Activated T-helper 2 cell treated with anti-CD3 and anti-CD28 coated beads, Interferon-gamma antibody, Interleukin-2, Interleukin-4, amounts not matched to agents 10 μg/mL and 5 μg/mL and 100 μg/mL, durations not matched to agents 14 hours and 24 hours and 36 hours (primary cell): ENCODE data around the gene WDR93. TPM values are rescaled to one million over a fixed set of nuclear protein-coding genes. Genes with fewer than 3 reads are reported as not detected.

Source experiments
- DNase-seq: peaks from one replicate; pipeline ENCODE4 v3.0.0; 2021; ENCODE audit warnings: low spot score
- H3K27ac Mint-ChIP-seq: one replicate; pipeline ENCODE4 v1.8.0; 2021; ENCODE audit warnings: mixed read lengths
- H3K27me3 Mint-ChIP-seq: one replicate; pipeline ENCODE4 v1.8.0; 2021; ENCODE audit warnings: low read depth, mixed read lengths
- H3K36me3 Mint-ChIP-seq: one replicate; pipeline ENCODE4 v1.8.0; 2021; ENCODE audit warnings: low read depth, mixed read lengths
- H3K4me1 Mint-ChIP-seq: one replicate; pipeline ENCODE4 v1.8.0; 2021; ENCODE audit warnings: low read depth, mixed read lengths
- H3K4me3 Mint-ChIP-seq: one replicate; pipeline ENCODE4 v1.8.0; 2021; ENCODE audit warnings: low read depth, mild to moderate bottlenecking, moderate library complexity, mixed read lengths
- H3K9me3 Mint-ChIP-seq: one replicate; pipeline ENCODE4 v1.8.0; 2021; ENCODE audit warnings: mixed read lengths
- intact Hi-C: fragments of 100-400 bp; cut with micrococcal nuclease; formaldehyde crosslinking; loops from one replicate; pipeline ENCODE4 v1.15.1; 2023
- total RNA-seq: library from RNA; stranded (reverse); gene quantifications from 2 replicates; pipeline ENCODE4 v1.2.3, GENCODE V29; 2022

WDR93 gene
- total RNA-seq, 1 donor from 2014 or later: not detected

DNA sequence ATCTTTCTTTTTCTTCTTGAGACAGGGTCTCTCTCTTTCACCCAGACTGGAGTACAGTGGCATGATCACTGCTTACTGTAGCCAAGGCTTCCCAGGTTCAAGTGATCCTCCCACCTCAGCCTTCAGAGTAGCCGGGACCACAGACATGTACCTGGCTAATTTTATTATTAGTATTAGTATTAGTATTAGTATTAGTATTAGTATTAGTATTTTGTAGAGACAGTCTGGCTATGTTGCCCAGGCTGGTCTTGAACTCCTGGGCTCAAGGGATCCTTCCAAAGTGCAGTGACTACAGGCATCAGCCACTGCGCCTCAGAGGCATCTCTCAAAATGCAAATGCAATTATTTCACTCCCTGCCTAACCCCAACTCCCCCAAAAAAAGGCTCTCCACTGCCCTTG is 37.0 kb upstream of the WDR93 start:
- intact Hi-C loops: no loop called here
- H3K27ac Mint-ChIP-seq: no peak overlapping the region
- DNase-seq: no peak
- peaks cover 36% of the 10 kb centered on the region for H3K27me3 Mint-ChIP-seq
- peaks cover 20% of the 10 kb centered on the region for H3K4me1 Mint-ChIP-seq
- no peak overlapping the region for H3K4me3 Mint-ChIP-seq
- H3K9me3 Mint-ChIP-seq: no peaks in the 10 kb centered on the region
- peaks cover 4% of the 10 kb centered on the region for H3K36me3 Mint-ChIP-seq

- Mint-ChIP-seq H3K4me3 (peak overlapping the region; percentile 71), H3K27me3 (peaks cover 42% of the 10 kb centered on the region)
Observed at GRCh38 chr15:89654301-89654761, 36.3 kb upstream of the WDR93 start.

GRCh38 chr15:89654847-89655805 is 35.5 kb upstream of the WDR93 start, which contains the start of gene KIF7:
Gene KIF7 (minus strand): TSS chr15:89655467. CDS start chr15:89652930, 2,537 bp downstream.
- intact Hi-C loops: no loop called here
- Mint-ChIP-seq H3K4me3 (peak within 1 kb of the TSS; percentile 71), H3K4me1 (peaks cover 25% of the 10 kb centered on the region), H3K9me3 (no peaks in the 10 kb centered on the region), H3K27ac (peak within 1 kb of the TSS; percentile 78), H3K27me3 (peaks cover 47% of the 10 kb centered on the region), H3K36me3 (peaks cover 4% of the 10 kb centered on the region)
- DNase-seq: no peak

More at GRCh38 chr15:89654301-89654761, 36.3 kb upstream of the WDR93 start:
- Mint-ChIP-seq H3K27ac (no peak overlapping the region), H3K4me1 (peaks cover 25% of the 10 kb centered on the region), H3K9me3 (no peaks in the 10 kb centered on the region), H3K36me3 (peaks cover 4% of the 10 kb centered on the region)
- intact Hi-C loops: no loop called here
- no peak for DNase-seq

DNA sequence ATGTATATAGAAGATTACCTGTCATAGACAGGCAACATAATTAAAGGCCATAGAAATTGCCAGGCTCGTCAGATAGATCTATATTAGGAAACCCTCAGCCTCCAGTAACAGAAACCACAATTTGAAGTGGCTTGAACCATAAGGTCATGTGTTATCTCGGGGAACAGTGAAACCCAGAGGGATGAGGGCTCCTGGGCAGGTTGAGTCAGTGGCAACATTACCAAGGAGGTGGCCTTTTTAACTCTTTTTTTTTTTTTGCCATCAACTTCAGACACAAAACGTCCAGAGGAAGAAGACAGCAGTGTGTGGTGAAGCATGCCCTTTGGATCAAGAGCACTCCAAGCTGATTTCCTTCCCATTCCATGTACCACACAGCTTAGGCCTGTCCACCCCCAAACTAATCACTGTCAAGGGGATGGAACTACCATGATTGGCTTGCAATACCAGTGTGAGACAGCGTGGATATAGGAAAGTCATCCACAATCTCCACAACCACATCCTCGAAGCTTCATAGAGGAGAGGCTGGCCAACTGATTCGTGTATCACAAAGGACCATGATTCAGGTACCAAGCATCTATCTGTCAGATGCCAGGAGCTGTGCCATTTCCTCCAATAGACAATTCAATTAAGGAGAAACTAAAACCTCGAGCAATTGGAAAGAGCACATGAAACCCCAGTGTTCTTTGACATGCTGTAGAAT is 34.3 kb upstream of the WDR93 start:
- no peaks in the 10 kb centered on the region for H3K9me3 Mint-ChIP-seq
- H3K4me3 Mint-ChIP-seq: peak overlapping the region; percentile 70
- H3K36me3 Mint-ChIP-seq: peaks cover 4% of the 10 kb centered on the region
- no peak for DNase-seq
- H3K4me1 Mint-ChIP-seq: peaks cover 25% of the 10 kb centered on the region
- intact Hi-C loops: no loop called here
- H3K27me3 Mint-ChIP-seq: peaks cover 56% of the 10 kb centered on the region
- peak overlapping the region; percentile 78 for H3K27ac Mint-ChIP-seq

- Mint-ChIP-seq H3K4me3 (no peak overlapping the region), H3K4me1 (peaks cover 25% of the 10 kb centered on the region), H3K27me3 (peaks cover 61% of the 10 kb centered on the region), H3K9me3 (no peaks in the 10 kb centered on the region), H3K36me3 (peaks cover 4% of the 10 kb centered on the region), H3K27ac (no peak overlapping the region)
- no peak for DNase-seq
- intact Hi-C loops: no loop called here
Observed at GRCh38 chr15:89657686-89658200, 32.9 kb upstream of the WDR93 start.

DNA sequence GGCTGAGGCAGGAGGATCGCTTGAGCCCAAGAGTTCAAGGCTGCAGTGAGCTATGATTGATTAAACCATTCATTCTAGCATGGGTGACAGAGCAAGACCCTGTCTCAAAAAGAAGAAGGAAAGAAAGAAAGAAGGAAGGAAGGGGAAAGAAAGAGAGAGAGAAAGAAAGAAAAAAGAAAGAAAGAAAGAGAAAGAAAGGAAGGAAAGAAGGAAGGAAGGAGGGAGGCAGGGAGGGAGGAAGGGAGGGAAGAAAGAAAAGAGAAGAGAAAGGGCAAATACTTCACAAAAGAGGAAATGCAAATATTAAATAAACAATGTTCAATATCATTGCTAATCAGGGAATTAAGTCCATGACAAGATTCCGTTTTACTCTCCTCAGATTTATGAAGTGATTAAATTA is 31.3 kb upstream of the WDR93 start:
- H3K9me3 Mint-ChIP-seq: no peaks in the 10 kb centered on the region
- H3K36me3 Mint-ChIP-seq: peaks cover 4% of the 10 kb centered on the region
- no peak for DNase-seq
- intact Hi-C loops: no loop called here
- H3K4me1 Mint-ChIP-seq: peaks cover 24% of the 10 kb centered on the region
- no peak overlapping the region for H3K4me3 Mint-ChIP-seq
- H3K27ac Mint-ChIP-seq: no peak overlapping the region
- peaks cover 54% of the 10 kb centered on the region for H3K27me3 Mint-ChIP-seq

DNA sequence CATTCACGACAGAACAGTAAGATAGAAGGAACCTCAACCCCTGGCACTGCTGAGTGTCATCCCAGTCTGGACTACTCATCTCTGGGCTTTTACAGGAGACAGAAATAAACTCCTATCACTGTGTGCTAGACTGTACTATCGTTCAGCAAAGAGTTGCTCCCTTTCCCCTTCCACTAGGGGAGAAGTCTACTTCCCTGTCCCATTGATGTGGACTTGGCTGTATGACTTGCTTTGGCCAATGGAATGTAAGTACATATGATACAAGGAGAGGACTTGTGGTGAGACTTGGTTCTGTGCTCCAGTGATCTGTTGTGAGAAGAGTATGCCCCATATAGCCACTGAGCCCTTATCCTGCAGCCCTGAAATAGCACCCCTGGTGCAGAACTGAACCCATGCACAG is 30.1 kb upstream of the WDR93 start:
- no peak for DNase-seq

GRCh38 chr15:89662893-89663626 is 27.6 kb upstream of the WDR93 start:
- intact Hi-C loops: no loop called here
- no peaks in the 10 kb centered on the region for H3K36me3 Mint-ChIP-seq
- H3K27me3 Mint-ChIP-seq: peaks cover 48% of the 10 kb centered on the region
- peaks cover 5% of the 10 kb centered on the region for H3K4me1 Mint-ChIP-seq
- H3K4me3 Mint-ChIP-seq: no peak overlapping the region
- H3K9me3 Mint-ChIP-seq: no peaks in the 10 kb centered on the region
- H3K27ac Mint-ChIP-seq: no peak overlapping the region
- DNase-seq: no peak

More for the DNA sequence above, 30.1 kb upstream of the WDR93 start:
- Mint-ChIP-seq H3K4me3 (no peak overlapping the region), H3K27me3 (peaks cover 55% of the 10 kb centered on the region), H3K4me1 (peaks cover 18% of the 10 kb centered on the region), H3K27ac (no peak overlapping the region), H3K36me3 (no peaks in the 10 kb centered on the region), H3K9me3 (no peaks in the 10 kb centered on the region)
- intact Hi-C loops: no loop called here

DNA sequence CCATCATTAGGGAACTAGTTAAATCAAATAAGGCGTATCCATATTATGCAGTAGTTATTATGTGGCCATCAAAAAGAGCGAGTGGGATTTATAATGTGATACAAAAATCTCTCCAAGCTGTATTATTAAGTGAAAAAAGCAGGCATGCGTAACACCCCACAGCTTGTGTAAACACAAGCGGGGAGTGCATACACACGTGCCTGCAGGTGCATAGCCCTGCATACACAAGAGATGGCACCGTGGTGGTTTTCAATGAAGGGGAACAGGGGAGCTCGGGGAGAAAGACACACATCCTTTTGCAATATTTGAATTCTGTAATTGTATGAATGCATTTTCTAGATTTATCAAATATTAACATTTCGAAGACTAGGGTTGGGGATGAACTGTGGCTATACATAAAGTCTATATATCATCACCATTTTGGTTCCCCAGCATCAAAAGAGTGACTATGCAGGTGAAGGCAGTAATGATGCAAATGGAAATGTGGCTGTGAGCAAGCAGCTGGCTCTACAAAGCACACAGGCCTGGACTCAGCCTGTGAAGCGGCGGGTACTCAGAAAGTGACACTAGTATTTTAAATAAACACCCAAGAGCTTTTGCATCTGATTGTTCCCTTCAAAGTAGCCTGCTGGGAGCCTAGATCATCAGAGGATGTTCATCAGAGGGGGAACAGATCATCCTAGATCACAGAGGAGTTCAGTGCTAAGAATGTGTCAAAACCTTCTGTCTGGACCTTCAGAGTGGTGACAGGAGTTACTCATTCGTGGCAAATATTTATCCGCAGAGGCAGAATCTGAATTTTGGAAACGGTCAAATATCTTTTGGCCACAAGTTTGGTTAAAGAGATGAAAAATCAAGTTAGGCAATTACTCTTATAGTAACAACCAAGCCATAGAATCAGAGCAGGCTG is 25.9 kb upstream of the WDR93 start:
- Mint-ChIP-seq H3K9me3 (no peaks in the 10 kb centered on the region), H3K36me3 (no peaks in the 10 kb centered on the region), H3K27ac (no peak overlapping the region), H3K27me3 (peaks cover 35% of the 10 kb centered on the region), H3K4me1 (no peaks in the 10 kb centered on the region), H3K4me3 (peak overlapping the region; percentile 48)
- intact Hi-C loops: no loop called here
- no peak for DNase-seq

GRCh38 chr15:89665449-89666181 is 25.0 kb upstream of the WDR93 start:
- Mint-ChIP-seq H3K27ac (no peak overlapping the region), H3K27me3 (peaks cover 30% of the 10 kb centered on the region), H3K9me3 (no peaks in the 10 kb centered on the region), H3K36me3 (no peaks in the 10 kb centered on the region), H3K4me1 (no peaks in the 10 kb centered on the region), H3K4me3 (no peak overlapping the region)
- peak; percentile 12 for DNase-seq
- intact Hi-C loops: no loop called here

GRCh38 chr15:89666184-89666857 is 24.3 kb upstream of the WDR93 start:
- peaks cover 25% of the 10 kb centered on the region for H3K27me3 Mint-ChIP-seq
- DNase-seq: no peak
- H3K4me1 Mint-ChIP-seq: no peaks in the 10 kb centered on the region
- intact Hi-C loops: no loop called here
- no peak overlapping the region for H3K27ac Mint-ChIP-seq
- no peaks in the 10 kb centered on the region for H3K9me3 Mint-ChIP-seq
- no peaks in the 10 kb centered on the region for H3K36me3 Mint-ChIP-seq
- no peak overlapping the region for H3K4me3 Mint-ChIP-seq
